A549 (cell line): ENCODE results near the gene BCL2.

Experiments
- CBX2 ChIP-seq: fragments of 200-600 bp; sonication (generic); IDR thresholded peaks from 2 replicates; pipeline ENCODE4 v1.6.1; 2016; ENCODE audit warnings: low read depth, mild to moderate bottlenecking, borderline replicate concordance
- CTCF ChIP-seq: fragments of >200 bp; sonication (Bioruptor Twin); formaldehyde crosslinking; IDR thresholded peaks from 3 replicates; pipeline ENCODE4 v1.5.1; 2016
- EP300 ChIP-seq, 2 experiments: fragments of >200 bp; sonication (Bioruptor Twin); formaldehyde crosslinking; IDR thresholded peaks; 2 replicates in 1 of 2; 3 replicates in 1 of 2; pipeline ENCODE4 v1.6.1; 2016 to 2017
- ESRRA ChIP-seq: fragments of 150-350 bp; IDR thresholded peaks from 2 replicates; pipeline ENCODE4 v1.6.1; 2014; ENCODE audit warnings: mild to moderate bottlenecking, low read length, borderline replicate concordance
- HDAC2 ChIP-seq: fragments of 200-600 bp; sonication (generic); IDR thresholded peaks from 2 replicates; pipeline ENCODE4 v1.6.1; 2016
- KDM5A ChIP-seq: fragments of 200-600 bp; sonication (generic); IDR thresholded peaks from 2 replicates; pipeline ENCODE4 v1.6.1; 2016; ENCODE audit warnings: antibody characterized with exemption, mild to moderate bottlenecking
- MAZ ChIP-seq: fragments of 150-350 bp; IDR thresholded peaks from 2 replicates; pipeline ENCODE4 v1.6.1; 2014; ENCODE audit warnings: antibody characterized with exemption, low read depth, low read length, borderline replicate concordance
- MYC ChIP-seq: IDR thresholded peaks from 2 replicates; pipeline ENCODE4 v1.6.1; 2012; ENCODE audit warnings: mild to moderate bottlenecking, inconsistent platforms, low read length, improper control_type of control experiment, borderline replicate concordance
- PHF8 ChIP-seq: fragments of 200-600 bp; sonication (generic); IDR thresholded peaks from 2 replicates; pipeline ENCODE4 v1.6.1; 2016; ENCODE audit warnings: low read depth, mild to moderate bottlenecking, antibody characterized with exemption, moderate library complexity, borderline replicate concordance
- POLR2A ChIP-seq: IDR thresholded peaks from 2 replicates; pipeline ENCODE4 v1.6.1; 2012; ENCODE audit warnings: mild to moderate bottlenecking, low read length
- RCOR1 ChIP-seq: fragments of 150-350 bp; IDR thresholded peaks from 2 replicates; pipeline ENCODE4 v1.6.1; 2014; ENCODE audit warnings: antibody characterized with exemption, low read length, low read depth
- SREBF2 ChIP-seq: fragments of 450-650 bp; IDR thresholded peaks from 2 replicates; pipeline ENCODE4 v1.6.1; 2014; ENCODE audit warnings: mild to moderate bottlenecking, moderate library complexity
- TF ChIP-seq, protein P1 (sequence below): fragments of >200 bp; sonication (Bioruptor Twin); formaldehyde crosslinking; IDR thresholded peaks from 3 replicates; pipeline ENCODE4 v1.6.1; 2016
- TF ChIP-seq, protein P2 (sequence below): fragments of 200-600 bp; sonication (generic); IDR thresholded peaks from 2 replicates; pipeline ENCODE4 v1.6.1; 2016; ENCODE audit warnings: antibody characterized with exemption, mild to moderate bottlenecking, moderate library complexity

DNA sequence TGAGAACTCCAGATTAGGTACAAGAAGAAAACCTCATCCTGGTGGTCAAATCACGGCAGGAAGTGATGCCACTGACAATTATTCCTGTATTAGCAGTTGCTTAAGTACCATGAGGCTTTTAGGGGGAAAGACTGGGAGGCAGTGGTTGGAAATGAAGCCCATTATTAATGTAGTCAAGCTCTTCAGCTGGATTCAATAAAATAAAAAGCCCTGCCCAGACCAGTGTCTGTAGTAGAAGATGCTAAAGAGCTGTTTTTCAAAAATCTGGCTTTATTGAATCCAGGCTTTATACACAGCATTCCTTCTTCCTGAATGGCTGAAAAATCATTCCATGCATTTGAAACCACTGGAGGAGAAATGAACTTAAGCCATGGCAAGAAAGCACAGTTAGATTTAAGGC, 155.2 kb downstream of the BCL2 start:
- TF ChIP-seq, protein P1, sequence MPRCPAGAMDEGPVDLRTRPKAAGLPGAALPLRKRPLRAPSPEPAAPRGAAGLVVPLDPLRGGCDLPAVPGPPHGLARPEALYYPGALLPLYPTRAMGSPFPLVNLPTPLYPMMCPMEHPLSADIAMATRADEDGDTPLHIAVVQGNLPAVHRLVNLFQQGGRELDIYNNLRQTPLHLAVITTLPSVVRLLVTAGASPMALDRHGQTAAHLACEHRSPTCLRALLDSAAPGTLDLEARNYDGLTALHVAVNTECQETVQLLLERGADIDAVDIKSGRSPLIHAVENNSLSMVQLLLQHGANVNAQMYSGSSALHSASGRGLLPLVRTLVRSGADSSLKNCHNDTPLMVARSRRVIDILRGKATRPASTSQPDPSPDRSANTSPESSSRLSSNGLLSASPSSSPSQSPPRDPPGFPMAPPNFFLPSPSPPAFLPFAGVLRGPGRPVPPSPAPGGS = no peak
- TF ChIP-seq MAZ = no peak
- TF ChIP-seq CTCF = no peak
- no peak for TF ChIP-seq SREBF2
- TF ChIP-seq ESRRA = no peak
- no peak for TF ChIP-seq PHF8
- TF ChIP-seq, protein P2, sequence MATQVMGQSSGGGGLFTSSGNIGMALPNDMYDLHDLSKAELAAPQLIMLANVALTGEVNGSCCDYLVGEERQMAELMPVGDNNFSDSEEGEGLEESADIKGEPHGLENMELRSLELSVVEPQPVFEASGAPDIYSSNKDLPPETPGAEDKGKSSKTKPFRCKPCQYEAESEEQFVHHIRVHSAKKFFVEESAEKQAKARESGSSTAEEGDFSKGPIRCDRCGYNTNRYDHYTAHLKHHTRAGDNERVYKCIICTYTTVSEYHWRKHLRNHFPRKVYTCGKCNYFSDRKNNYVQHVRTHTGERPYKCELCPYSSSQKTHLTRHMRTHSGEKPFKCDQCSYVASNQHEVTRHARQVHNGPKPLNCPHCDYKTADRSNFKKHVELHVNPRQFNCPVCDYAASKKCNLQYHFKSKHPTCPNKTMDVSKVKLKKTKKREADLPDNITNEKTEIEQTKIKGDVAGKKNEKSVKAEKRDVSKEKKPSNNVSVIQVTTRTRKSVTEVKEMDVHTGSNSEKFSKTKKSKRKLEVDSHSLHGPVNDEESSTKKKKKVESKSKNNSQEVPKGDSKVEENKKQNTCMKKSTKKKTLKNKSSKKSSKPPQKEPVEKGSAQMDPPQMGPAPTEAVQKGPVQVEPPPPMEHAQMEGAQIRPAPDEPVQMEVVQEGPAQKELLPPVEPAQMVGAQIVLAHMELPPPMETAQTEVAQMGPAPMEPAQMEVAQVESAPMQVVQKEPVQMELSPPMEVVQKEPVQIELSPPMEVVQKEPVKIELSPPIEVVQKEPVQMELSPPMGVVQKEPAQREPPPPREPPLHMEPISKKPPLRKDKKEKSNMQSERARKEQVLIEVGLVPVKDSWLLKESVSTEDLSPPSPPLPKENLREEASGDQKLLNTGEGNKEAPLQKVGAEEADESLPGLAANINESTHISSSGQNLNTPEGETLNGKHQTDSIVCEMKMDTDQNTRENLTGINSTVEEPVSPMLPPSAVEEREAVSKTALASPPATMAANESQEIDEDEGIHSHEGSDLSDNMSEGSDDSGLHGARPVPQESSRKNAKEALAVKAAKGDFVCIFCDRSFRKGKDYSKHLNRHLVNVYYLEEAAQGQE = no peak
- no peak for TF ChIP-seq KDM5A
- TF ChIP-seq RCOR1 = no peak
- no peak for TF ChIP-seq POLR2A
- no peak for TF ChIP-seq CBX2
- TF ChIP-seq EP300 (IDR thresholded peaks at IDR 0.05) = no peak
- TF ChIP-seq HDAC2 = no peak
- TF ChIP-seq MYC = no peak
